ENCODE results near the gene SCAANT1.

The SCAANT1 gene

DNA sequence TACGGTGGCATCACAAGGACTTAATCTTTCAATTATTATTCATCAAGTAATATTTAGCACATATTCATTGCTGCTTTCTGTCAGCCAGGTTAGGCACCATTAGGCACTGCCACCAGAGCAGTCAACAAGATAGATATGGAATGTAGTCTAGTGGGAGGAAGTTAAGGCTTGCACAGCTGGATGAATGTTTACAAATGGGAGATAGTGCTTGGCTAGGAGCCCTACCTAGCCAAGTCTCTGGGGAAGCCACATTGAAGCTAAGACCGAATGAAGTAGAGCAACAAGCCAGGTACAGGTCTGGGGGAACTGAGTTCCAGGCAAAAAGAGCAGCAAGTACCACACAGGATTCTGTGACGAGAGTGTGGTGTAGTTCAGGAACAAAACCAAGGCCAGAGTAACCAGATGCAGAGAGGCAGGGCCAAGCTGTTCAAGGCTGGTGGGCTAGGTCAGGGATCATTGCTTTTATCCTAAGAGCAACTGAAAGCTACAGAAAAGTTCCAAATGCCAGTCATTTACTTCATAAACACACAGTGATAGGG, 33.4 kb upstream of the SCAANT1 start:
- no peak for DNase-seq (ENCODE audit: extremely low read depth, low read depth)
- TF ChIP-seq, protein P1, sequence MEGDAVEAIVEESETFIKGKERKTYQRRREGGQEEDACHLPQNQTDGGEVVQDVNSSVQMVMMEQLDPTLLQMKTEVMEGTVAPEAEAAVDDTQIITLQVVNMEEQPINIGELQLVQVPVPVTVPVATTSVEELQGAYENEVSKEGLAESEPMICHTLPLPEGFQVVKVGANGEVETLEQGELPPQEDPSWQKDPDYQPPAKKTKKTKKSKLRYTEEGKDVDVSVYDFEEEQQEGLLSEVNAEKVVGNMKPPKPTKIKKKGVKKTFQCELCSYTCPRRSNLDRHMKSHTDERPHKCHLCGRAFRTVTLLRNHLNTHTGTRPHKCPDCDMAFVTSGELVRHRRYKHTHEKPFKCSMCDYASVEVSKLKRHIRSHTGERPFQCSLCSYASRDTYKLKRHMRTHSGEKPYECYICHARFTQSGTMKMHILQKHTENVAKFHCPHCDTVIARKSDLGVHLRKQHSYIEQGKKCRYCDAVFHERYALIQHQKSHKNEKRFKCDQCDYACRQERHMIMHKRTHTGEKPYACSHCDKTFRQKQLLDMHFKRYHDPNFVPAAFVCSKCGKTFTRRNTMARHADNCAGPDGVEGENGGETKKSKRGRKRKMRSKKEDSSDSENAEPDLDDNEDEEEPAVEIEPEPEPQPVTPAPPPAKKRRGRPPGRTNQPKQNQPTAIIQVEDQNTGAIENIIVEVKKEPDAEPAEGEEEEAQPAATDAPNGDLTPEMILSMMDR (IDR thresholded peaks at IDR 0.05; ENCODE audit: low read depth, low read length) = no peak

DNA sequence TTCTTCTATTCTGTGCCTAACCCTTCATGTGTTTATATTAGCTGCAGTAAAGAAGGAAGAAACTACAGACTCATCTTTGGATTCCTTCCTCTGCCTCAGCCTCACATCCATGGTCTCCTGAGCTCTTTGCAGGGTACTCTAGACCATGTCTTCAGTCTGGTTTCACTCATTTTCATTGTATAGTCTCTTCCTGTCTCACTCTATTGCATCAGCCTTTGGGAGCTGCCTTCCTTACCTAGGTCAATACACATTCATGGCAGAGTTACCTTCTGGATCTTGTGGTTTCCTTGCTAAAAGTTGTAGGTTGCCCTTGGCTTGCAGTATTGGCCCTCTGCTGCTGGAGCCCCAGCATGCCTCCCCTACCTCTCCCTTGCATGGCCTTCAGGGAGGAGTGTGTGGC, 31.5 kb upstream of the SCAANT1 start:
- TF ChIP-seq, protein P1 (IDR thresholded peaks at IDR 0.05; ENCODE audit: low read depth, low read length) = no peak
- DNase-seq (ENCODE audit: extremely low read depth, low read depth) = no peak

DNA sequence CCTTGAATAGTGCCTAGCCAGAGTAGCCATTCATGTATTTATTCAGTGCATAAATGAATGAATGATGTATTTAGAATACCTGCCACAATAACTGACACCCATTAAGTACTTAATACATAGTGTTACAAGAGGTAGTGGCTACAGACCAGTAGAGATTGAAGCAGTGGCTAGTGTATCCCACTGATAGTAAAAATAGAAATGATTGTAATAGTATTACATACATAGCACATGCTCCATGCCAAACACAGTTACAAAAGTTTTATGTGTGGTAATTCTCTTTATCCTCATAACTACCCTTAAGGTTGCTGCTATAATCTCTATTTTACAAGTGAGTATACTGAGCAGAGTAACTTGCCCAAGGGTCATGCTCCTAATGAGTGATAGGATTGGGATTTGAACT, 30.3 kb upstream of the SCAANT1 start:
- no peak for DNase-seq (ENCODE audit: extremely low read depth, low read depth)
- TF ChIP-seq, protein P1 (IDR thresholded peaks at IDR 0.05; ENCODE audit: low read depth, low read length) = no peak

DNA sequence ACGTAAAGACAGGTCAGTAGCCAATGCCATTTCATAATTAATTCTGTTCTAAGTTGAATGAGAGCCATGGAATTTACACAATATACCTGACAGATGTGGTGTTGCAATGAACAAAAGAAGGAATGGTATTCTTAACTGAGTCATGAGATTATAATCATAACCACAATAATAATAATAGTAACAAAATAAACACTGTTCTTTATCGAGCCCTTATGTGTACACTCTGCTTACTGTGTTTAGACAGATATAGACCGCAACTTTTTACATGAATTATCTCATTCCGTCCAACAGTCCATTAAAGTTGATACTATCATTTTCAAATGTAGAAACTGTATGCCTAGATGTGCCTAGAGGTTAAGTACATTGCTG, 28.2 kb upstream of the SCAANT1 start:
- TF ChIP-seq, protein P1 (IDR thresholded peaks at IDR 0.05; ENCODE audit: low read depth, low read length) = no peak
- DNase-seq (ENCODE audit: extremely low read depth, low read depth) = peak; percentile 28

DNA sequence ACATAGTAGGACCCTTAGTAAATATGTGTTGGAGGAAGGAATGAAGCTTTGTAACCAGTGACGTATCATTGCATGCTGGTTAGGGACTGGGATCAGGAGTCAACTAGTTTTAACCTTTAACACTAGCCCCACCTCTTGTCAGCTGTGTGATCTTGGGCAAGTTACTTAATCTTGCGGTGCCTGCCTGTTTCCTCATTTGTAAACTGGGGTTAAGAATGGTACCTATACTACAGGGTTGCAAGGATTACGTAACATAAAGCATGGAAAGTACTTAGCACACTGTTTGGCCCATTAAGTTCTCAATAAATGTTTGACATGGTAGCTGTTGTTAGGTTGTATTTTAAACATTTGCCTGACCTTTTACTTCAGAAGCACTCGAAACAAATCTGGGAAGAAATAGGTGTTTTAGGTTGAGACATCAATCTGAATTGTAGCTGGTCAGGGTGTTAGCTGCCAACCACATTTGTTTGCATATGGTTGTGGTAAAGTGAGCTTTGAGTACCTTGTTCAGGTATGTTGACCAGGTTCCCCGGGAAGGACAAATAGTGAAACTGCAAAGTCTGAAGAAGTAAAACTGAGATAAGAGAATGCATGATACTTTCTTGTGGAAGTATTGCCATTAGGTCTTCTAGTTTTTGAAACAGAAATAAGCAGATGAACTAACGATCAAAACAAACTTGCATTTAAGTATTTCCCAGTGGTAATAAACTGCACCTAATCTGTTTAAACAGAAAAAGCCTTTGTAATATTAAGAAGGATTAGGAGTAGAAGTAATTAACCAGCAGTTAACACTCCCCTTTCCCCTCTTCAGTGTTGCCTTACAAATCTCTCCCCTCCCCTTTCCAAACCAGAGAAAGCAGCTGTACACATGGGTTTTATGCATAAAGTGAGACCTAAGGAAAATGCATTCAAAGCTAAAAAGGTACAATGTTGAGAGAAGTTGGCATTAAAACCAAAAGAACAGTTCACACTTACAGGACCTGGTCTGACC, 25.8 kb upstream of the SCAANT1 start:
- TF ChIP-seq, protein P1 (IDR thresholded peaks at IDR 0.05; ENCODE audit: low read depth, low read length) = no peak
- no peak for DNase-seq (ENCODE audit: extremely low read depth, low read depth)

DNA sequence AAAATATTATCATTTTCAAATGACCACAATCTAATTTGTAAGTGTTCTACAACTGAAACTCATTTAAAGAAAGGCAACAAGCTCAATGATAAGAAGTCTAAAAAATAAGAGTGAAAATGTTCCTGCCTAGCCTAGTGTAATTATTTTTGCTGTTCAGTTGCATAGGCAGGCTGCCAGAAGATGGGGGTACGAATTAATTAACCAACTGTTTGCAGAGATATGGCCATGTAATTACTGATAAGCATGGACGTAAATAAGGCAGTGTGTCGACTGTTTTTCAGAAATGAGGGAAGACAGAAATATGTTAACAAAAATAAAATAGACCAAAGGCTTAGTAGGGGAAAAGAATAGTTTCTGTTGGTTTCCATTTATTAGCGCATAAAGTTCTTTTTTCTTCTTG, 24.7 kb upstream of the SCAANT1 start:
- no peak for DNase-seq (ENCODE audit: extremely low read depth, low read depth)

More for the DNA sequence above, 24.7 kb upstream of the SCAANT1 start:
- TF ChIP-seq, protein P1 (IDR thresholded peaks at IDR 0.05; ENCODE audit: low read depth, low read length) = no peak

Measured in AG09319 (cell line).